Stomach (tissue), 9 donors: Measurements from ENCODE around the gene PLXDC1. TPM values are rescaled to one million over a fixed set of nuclear protein-coding genes. Genes with fewer than 3 reads are reported as not detected.

Experiments used
- DNase-seq, 2 donors: peaks; one replicate each; pipeline versions ENCODE4 v3.0.0 to v3.0.0-alpha.2; 2013 to 2019
- H3K27ac ChIP-seq, 5 donors: fragments of 200-600 bp in 4 of 5; sonication (generic) in 4 of 5; one replicate each; pipeline ENCODE4 v1.5.1; 2013 to 2019; ENCODE audit warnings: mild to moderate bottlenecking in 1 of 5, moderate library complexity in 1 of 5
- H3K27me3 ChIP-seq, 3 donors: fragments of 200-600 bp; sonication (generic); one replicate each; pipeline ENCODE4 v1.5.1; 2017 to 2019; ENCODE audit warnings: mixed run types in 1 of 3
- H3K36me3 ChIP-seq, 4 donors: fragments of 200-600 bp; sonication (generic); 1 replicate in 3 of 4; 2 replicates in 1 of 4; pipeline ENCODE4 v1.5.1; 2016 to 2019
- H3K4me1 ChIP-seq, 4 donors: fragments of 200-600 bp; sonication (generic); one replicate each; pipeline ENCODE4 v1.5.1; 2016 to 2019
- H3K4me3 ChIP-seq, 4 donors: fragments of 200-600 bp; sonication (generic) in 3 of 4; one replicate each; pipeline ENCODE4 v1.5.1; 2016 to 2019; ENCODE audit warnings: mild to moderate bottlenecking in 1 of 4
- H3K9me3 ChIP-seq, 4 donors: fragments of 200-600 bp; sonication (generic); one replicate each; pipeline ENCODE4 v1.5.1; 2016 to 2019
- EP300 ChIP-seq: sonication (generic); formaldehyde crosslinking; IDR thresholded peaks from one replicate; pipeline ENCODE4 v1.6.1; 2017; ENCODE audit warnings: antibody characterized with exemption
- POLR2A ChIP-seq, 4 donors: fragments of 450-650 bp; IDR thresholded peaks; one replicate each; pipeline ENCODE4 v1.6.1; 2016; ENCODE audit warnings: antibody characterized with exemption in 4 of 4, control low read depth in 2 of 4, mild to moderate bottlenecking in 1 of 4, moderate library complexity in 1 of 4
- POLR2AphosphoS5 ChIP-seq, 3 donors: sonication (generic); formaldehyde crosslinking; IDR thresholded peaks; one replicate each; pipeline ENCODE4 v1.6.1; 2016; ENCODE audit warnings: antibody characterized with exemption in 3 of 3
- WGBS, 5 donors: extraction: QIAGEN DNeasy Blood & Tissue Kit in 3 of 5; methylation state at CpG; one replicate each; pipeline versions ENCODE4 v1.1.5 to v1.1.7; 2013 to 2018; 5-methylcytosine and 5-hydroxymethylcytosine counted together
- intact Hi-C: fragments of 100-400 bp; cut with DNase I; formaldehyde crosslinking; loops from one replicate; pipeline ENCODE4 v1.15.1; 2023; ENCODE audit warnings: low total_unique reads
- polyA plus RNA-seq, 3 donors: library from polyadenylated mRNA; stranded (reverse); fragments of 200-250 nt; gene quantifications; one replicate each; pipeline ENCODE4 v1.2.3, GENCODE V29; 2013
- total RNA-seq, 5 donors: library from RNA; depleted of rRNA; stranded (reverse); fragments of >200 nt; gene quantifications; one replicate each; pipeline versions ENCODE4 v1.1.0 to v1.2.3, GENCODE V29; 2014 to 2016
- TF ChIP-seq, protein P1 (sequence below), 7 experiments: fragments of 450-650 bp in 4 of 7; fragments of 200-600 bp in 3 of 7; sonication (generic) in 3 of 7; IDR thresholded peaks; one replicate each; pipeline ENCODE4 v1.5.1; 2016 to 2019; ENCODE audit warnings: antibody characterized with exemption in 7 of 7, control low read depth in 2 of 7, mild to moderate bottlenecking in 1 of 7
- donor health status: healthy with polysubstance abuse.
- donor health status: Bipolar disorder and iron deficiency.
- donor health status: healthy.

PLXDC1 gene
- total and polyA plus RNA-seq, 8 donors, result 0.58 to 77.2 (median 4.4) TPM

DNA sequence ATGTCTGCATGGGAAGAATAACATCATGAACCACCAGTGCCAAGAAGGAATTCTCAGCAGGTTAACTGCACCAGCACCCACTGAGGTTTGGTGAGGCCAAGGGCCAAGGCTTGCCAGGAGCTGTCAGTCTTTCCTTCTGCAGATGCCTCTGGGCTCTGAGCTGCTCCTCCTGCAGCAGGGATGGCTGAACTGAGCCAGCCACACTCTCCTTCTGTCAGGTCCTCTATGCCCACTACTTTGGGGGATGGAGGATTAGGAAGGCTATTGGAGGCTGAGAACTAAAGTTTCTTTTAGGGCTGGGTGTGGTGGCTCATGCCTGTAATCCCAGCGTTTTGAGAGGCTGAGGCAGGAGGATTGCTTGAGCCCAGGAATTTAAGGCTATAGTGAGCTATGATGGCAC lies 71.6 kb downstream of the PLXDC1 start:
- TF ChIP-seq, protein P1, sequence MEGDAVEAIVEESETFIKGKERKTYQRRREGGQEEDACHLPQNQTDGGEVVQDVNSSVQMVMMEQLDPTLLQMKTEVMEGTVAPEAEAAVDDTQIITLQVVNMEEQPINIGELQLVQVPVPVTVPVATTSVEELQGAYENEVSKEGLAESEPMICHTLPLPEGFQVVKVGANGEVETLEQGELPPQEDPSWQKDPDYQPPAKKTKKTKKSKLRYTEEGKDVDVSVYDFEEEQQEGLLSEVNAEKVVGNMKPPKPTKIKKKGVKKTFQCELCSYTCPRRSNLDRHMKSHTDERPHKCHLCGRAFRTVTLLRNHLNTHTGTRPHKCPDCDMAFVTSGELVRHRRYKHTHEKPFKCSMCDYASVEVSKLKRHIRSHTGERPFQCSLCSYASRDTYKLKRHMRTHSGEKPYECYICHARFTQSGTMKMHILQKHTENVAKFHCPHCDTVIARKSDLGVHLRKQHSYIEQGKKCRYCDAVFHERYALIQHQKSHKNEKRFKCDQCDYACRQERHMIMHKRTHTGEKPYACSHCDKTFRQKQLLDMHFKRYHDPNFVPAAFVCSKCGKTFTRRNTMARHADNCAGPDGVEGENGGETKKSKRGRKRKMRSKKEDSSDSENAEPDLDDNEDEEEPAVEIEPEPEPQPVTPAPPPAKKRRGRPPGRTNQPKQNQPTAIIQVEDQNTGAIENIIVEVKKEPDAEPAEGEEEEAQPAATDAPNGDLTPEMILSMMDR (IDR thresholded peaks at IDR 0.05), result no peak
- TF ChIP-seq POLR2A (IDR thresholded peaks at IDR 0.05), result no peak
- no peak for TF ChIP-seq EP300
- no peak for TF ChIP-seq POLR2AphosphoS5 (IDR thresholded peaks at IDR 0.05)
- peaks cover 0 to 32% (median 6%) of the 10 kb centered on the region in 4 donors for H3K4me1 ChIP-seq
- WGBS, 5 donors, result 52 to 83% (median 76%) methylated on average over 1 of the region's 1 CpG
- DNase-seq, result no peak
- H3K36me3 ChIP-seq, result no peaks in the 10 kb centered on the region
- no peaks in the 10 kb centered on the region for H3K27me3 ChIP-seq
- no peak overlapping the region for H3K4me3 ChIP-seq
- H3K27ac ChIP-seq, result no peak overlapping the region
- H3K9me3 ChIP-seq, result no peaks in the 10 kb centered on the region
- intact Hi-C loops, result no loop called here

DNA sequence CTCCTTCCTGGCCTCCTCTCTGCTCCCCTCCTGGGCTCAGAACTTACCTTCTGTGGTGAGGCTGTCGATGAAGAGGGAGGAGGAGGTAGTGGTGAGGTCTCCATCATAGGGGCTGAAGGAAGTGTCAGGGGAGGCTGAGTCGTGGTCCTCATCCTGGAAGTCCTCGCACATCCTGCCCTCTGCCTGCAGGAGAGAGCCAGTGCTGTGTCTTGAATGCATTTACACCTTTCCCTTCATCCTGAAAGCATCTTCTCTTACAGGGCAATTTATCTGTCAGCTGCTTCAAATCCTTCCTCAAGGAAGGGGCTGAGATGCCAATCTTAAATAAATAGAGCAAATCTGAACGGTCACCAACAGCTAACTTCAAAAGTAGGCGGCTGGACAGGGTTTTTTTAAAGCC lies 73.6 kb downstream of the PLXDC1 start:
- no peak for TF ChIP-seq POLR2AphosphoS5 (IDR thresholded peaks at IDR 0.05)
- TF ChIP-seq, protein P1 (IDR thresholded peaks at IDR 0.05), result no peak
- no peak for TF ChIP-seq POLR2A (IDR thresholded peaks at IDR 0.05)
- no peak for TF ChIP-seq EP300
- intact Hi-C loops, result no loop called here

DNA sequence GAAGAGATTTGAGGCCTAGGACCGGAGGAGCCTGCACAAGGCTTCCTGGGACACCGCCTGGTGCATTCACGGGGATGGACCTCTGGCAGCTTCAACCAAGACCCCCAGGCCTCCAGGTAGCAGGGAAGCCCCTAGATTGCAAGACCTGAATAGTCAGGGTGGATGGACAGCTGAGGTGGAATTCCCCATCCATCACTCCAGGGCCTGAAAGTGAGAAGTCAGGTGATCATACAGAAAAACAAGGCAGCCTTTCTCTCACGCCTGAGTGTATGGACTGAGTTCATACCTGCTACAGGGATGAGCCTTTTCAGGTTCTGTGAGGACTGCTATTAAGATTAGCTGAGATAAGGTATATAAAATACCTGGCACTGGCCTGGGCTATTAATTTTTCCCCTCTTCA lies 74.2 kb downstream of the PLXDC1 start:
- TF ChIP-seq, protein P1 (IDR thresholded peaks at IDR 0.05), result no peak
- no peak for TF ChIP-seq POLR2A (IDR thresholded peaks at IDR 0.05)
- TF ChIP-seq EP300, result no peak
- no peak for TF ChIP-seq POLR2AphosphoS5 (IDR thresholded peaks at IDR 0.05)

More for the DNA sequence above, 73.6 kb downstream of the PLXDC1 start:
- Histone ChIP-seq H3K4me1 (peaks cover 0 to 26% (median 5%) of the 10 kb centered on the region in 4 donors), H3K27me3 (no peaks in the 10 kb centered on the region), H3K36me3 (no peaks in the 10 kb centered on the region), H3K4me3 (no peak overlapping the region), H3K9me3 (no peaks in the 10 kb centered on the region), H3K27ac (no peak overlapping the region)
- 56 to 69% (median 62%) methylated on average over 4 to 5 of the region's 5 CpGs for WGBS, 5 donors
- no peak for DNase-seq

GRCh38 chr17:39074676-39075075 lies 76.8 kb downstream of the PLXDC1 start:
- no peak for TF ChIP-seq POLR2A (IDR thresholded peaks at IDR 0.05)
- no peak for TF ChIP-seq POLR2AphosphoS5 (IDR thresholded peaks at IDR 0.05)
- TF ChIP-seq EP300, result no peak
- TF ChIP-seq, protein P1 (IDR thresholded peaks at IDR 0.05), result no peak
- no peak overlapping the region for H3K4me3 ChIP-seq
- H3K9me3 ChIP-seq, result no peaks in the 10 kb centered on the region
- no peak overlapping the region for H3K27ac ChIP-seq
- H3K27me3 ChIP-seq, result no peaks in the 10 kb centered on the region
- 67 to 82% (median 74%) methylated on average over 2 of the region's 2 CpGs for WGBS, 5 donors
- H3K36me3 ChIP-seq, result no peaks in the 10 kb centered on the region
- intact Hi-C loops, result loop anchor here (5.0 kb wide), 1 partner anchor 78 kb away; the partner anchor contains the start of gene PLXDC1
- no peaks in the 10 kb centered on the region for H3K4me1 ChIP-seq
- DNase-seq, result no peak

More for the DNA sequence above, 74.2 kb downstream of the PLXDC1 start:
- Histone ChIP-seq H3K27ac (no peak overlapping the region), H3K27me3 (no peaks in the 10 kb centered on the region), H3K4me3 (no peak overlapping the region), H3K36me3 (no peaks in the 10 kb centered on the region), H3K9me3 (no peaks in the 10 kb centered on the region), H3K4me1 (peaks cover 0 to 22% (median 3%) of the 10 kb centered on the region in 4 donors)
- WGBS, 5 donors, result 90 to 94% (median 92%) methylated on average over 4 of the region's 4 CpGs
- intact Hi-C loops, result no loop called here
- DNase-seq, result no peak
